SK-N-DZ (cell line): Measurements from ENCODE around the gene CIROP.

ENCODE experiments used
- DNase-seq: peaks from one replicate; pipeline ENCODE4 v3.0.0-alpha.2; 2015; ENCODE audit warnings: low spot score

The CIROP gene

DNA sequence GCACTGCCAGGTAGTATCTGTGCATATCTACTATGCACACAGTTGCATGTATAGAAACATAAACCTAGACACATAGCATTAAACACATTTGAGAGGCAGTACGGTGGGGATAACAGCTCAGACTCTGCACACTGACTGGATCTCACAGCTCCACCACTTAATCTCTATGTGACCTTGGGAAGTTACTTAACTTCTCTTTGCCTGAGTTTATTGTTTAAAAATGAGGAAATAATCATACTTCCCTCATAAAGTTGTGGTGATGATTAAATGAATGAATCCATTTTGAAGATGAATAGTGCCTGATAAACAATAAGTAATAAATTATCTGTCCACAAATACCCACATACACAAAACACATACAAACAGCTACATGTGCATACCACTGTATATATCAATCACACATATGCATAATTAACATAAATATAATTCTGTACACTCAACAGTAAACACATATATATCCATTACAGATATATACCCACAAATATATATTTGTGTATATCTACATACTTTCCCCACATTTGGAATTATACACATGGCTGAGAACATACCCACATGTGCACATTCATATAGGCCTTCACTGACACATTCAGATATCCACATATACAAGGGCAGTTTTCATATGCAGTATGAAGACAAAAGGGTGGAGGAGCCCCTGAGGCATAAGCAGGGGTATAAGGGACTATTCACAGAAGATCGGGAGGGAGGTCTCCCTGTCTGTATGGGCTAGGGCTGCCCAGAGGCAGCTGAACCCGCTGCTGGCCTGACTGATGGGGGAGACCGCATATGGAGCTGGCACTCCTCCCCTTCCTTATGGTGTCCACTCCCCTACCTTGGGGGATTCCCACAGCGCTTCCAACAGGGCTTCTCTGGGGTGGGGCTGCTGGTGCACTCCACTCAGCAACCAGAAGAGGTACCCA is 53.4 kb downstream of the CIROP start:
- DNase-seq, result no peak
